Psoas muscle (tissue), 8 donors: ENCODE data around the gene HEMGN. TPM values are rescaled to one million over a fixed set of nuclear protein-coding genes. Genes with fewer than 3 reads are reported as not detected.

ENCODE experiments used
- ATAC-seq, 4 donors: fragments of 200-7000 bp; cut with Tn5 transposase; one replicate each; pipeline ENCODE4 v1.9.1; 2020; ENCODE audit warnings: moderate library complexity in 3 of 4, mild to moderate bottlenecking in 2 of 4
- DNase-seq, 2 donors: peaks; one replicate each; pipeline ENCODE4 v3.0.0-alpha.2; 2020
- H3K27ac ChIP-seq: fragments of 200-600 bp; one replicate; pipeline ENCODE4 v1.8.0; 2022
- H3K27me3 ChIP-seq, 3 donors: fragments of 200-600 bp in 1 of 3; one replicate each; pipeline versions ENCODE4 v1.6.1 to v1.8.0; 2013 to 2022; ENCODE audit warnings: low read length in 2 of 3, mild to moderate bottlenecking in 2 of 3, moderate library complexity in 1 of 3; ENCODE audit not compliant: insufficient read depth in 3 of 3
- H3K36me3 ChIP-seq, 2 donors: fragments of 200-600 bp in 1 of 2; one replicate each; pipeline versions ENCODE4 v1.6.1 to v1.8.0; 2013 to 2022; ENCODE audit warnings: low read depth in 1 of 2, mild to moderate bottlenecking in 1 of 2, moderate library complexity in 1 of 2; ENCODE audit not compliant: insufficient read depth in 1 of 2
- H3K4me1 ChIP-seq: fragments of 200-600 bp; one replicate; pipeline ENCODE4 v1.8.0; 2022
- H3K4me3 ChIP-seq: fragments of 200-600 bp; one replicate; pipeline ENCODE4 v1.8.0; 2022; ENCODE audit warnings: mild to moderate bottlenecking
- H3K9me3 ChIP-seq: fragments of 200-600 bp; one replicate; pipeline ENCODE4 v1.8.0; 2022
- WGBS, 3 donors: extraction: QIAGEN DNeasy Blood & Tissue Kit; methylation state at CpG; one replicate each; pipeline versions ENCODE4 v1.1.6 to v1.1.7; 2013; 5-methylcytosine and 5-hydroxymethylcytosine counted together
- intact Hi-C, 2 donors: fragments of 100-400 bp; cut with DNase I; formaldehyde crosslinking; loops; one replicate each; pipeline versions ENCODE4 v1.11.0 to v1.14.2; 2022
- polyA plus RNA-seq, 3 donors: library from polyadenylated mRNA; stranded (reverse); fragments of 200-250 nt; gene quantifications; one replicate each; pipeline ENCODE4 v1.2.3, GENCODE V29; 2013
- total RNA-seq, 4 donors: library from RNA; stranded (reverse); fragmentation: NEBNext Ultra II Directional in 2 of 4; extraction: Animal tissue kit (Norgen Biotek cat#: 25700) in 2 of 4; gene quantifications; one replicate each; pipeline versions ENCODE4 v1.2.1 to v1.2.4, GENCODE V29; 2021 to 2023
- TF ChIP-seq, protein P1 (sequence below): fragments of 200-600 bp; IDR thresholded peaks from one replicate; pipeline ENCODE4 v1.8.0; 2022; ENCODE audit warnings: antibody characterized with exemption
- donor health status: healthy with polysubstance abuse.
- donor health status: DM: no; HTN: no; CAD: no; lungs with moderate emphysema.
- donor health status: Bipolar disorder and iron deficiency.
- donor health status: healthy.
- donor health status: DM: yes; HTN: yes; CAD: no.
- donor health status: DM: no; HTN: no; CAD: no.
- donor health status: DM: no; HTN: no; CAD: no.
- donor health status: DM: yes; HTN: yes; CAD: no.

The HEMGN gene
- total and polyA plus RNA-seq, 7 donors, result 0.71 TPM; not detected in 6

DNA sequence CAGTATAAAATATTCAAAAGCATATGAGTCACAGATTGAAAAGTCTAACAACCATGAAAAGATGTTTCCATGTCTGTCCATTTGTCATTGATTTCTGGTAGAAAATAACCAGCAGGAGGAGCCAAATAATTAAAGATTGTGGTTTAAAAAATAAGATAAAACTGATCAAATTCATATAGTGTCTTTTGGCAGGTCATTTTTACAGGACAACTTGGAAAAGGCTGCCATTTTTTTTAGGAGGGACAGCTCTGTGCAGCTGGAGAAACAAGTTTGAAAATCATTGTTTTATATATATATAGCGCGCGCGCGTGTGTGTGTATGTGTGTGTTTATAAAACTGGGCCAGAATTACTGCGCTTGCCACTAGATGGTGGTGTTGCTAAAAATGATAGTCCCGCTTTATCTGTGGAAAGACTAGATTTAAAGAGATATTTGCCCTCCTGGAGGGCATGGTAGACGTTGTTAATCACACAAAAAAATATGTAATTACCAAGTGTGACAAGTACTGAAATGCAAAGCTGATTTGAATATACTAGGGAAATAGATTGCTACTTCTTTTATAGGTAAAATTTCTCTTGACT lies 14.4 kb downstream of the HEMGN start:
- no peaks in the 10 kb centered on the region for H3K27me3 ChIP-seq
- DNase-seq, result peak; percentile 66 to 80

DNA sequence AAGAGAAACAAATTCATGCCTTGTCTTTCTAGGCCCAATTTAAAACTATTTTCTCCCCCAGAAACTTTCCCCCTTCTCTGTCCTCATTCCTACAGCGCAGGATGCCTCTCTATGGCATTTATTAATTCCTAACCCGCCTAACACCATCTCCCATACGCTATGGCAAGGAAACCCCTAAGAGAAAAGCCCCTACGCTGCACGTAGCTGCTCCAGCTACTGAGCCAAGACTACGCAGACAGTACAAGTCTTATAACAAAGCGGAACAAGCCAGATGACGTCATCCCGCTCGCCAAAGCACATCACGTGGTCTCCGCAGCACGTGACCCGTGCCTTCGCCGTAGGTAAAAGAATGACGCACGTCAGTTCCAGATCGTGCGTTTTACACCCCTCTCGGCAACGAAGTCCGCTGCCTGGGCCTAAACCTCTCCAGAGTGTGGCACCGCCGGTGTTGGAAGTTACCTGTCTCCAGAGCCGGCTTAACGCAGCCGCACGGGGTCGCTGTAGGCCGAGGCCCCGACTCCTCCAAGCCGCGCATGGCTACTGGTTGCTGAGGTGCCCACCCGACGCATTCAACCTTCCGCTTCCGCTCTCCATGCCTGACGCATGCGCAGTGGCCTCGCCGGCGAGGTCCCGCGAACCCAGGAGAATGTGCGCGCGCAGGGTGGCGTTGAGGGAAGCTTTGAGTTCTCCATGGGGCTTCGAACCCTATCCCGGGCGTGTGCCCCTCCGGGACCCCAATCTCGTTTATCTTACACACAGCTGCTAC lies 15.8 kb downstream of the HEMGN start, which contains the start of gene TRMO:
Gene TRMO, minus strand, starts transcription at position 542 of the 766 bp plus-strand sequence. Its CDS starts 7 bp downstream, at position 535.
- Histone ChIP-seq H3K4me1 (peaks cover 14% of the 10 kb centered on the region), H3K4me3 (peak within 1 kb of the TSS; percentile 72), H3K27ac (peak within 1 kb of the TSS; percentile 96), H3K36me3 (no peaks in the 10 kb centered on the region), H3K9me3 (no peaks in the 10 kb centered on the region), H3K27me3 (no peaks in the 10 kb centered on the region)
- intact Hi-C loops, result loop anchor here (2.0 to 5.0 kb wide), 4 partner anchors 59 to 333 kb away; partner anchors contain the start of genes NANS (in 1 of the 2) and TBC1D2 (in 1 of the 2)
- ATAC-seq, result peak; percentile 95 to 96 (median 95)
- DNase-seq, result peak; percentile 98 to 99
- TF ChIP-seq, protein P1, sequence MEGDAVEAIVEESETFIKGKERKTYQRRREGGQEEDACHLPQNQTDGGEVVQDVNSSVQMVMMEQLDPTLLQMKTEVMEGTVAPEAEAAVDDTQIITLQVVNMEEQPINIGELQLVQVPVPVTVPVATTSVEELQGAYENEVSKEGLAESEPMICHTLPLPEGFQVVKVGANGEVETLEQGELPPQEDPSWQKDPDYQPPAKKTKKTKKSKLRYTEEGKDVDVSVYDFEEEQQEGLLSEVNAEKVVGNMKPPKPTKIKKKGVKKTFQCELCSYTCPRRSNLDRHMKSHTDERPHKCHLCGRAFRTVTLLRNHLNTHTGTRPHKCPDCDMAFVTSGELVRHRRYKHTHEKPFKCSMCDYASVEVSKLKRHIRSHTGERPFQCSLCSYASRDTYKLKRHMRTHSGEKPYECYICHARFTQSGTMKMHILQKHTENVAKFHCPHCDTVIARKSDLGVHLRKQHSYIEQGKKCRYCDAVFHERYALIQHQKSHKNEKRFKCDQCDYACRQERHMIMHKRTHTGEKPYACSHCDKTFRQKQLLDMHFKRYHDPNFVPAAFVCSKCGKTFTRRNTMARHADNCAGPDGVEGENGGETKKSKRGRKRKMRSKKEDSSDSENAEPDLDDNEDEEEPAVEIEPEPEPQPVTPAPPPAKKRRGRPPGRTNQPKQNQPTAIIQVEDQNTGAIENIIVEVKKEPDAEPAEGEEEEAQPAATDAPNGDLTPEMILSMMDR, result peak; percentile 64
- WGBS, 3 donors, result 0% methylated on average over 54 of the region's 54 CpGs

More for the DNA sequence above, 14.4 kb downstream of the HEMGN start:
- WGBS, 3 donors, result 0 to 1% (median 0%) methylated on average over 8 of the region's 8 CpGs
- Histone ChIP-seq H3K4me3 (peak overlapping the region; percentile 72), H3K27ac (peak overlapping the region; percentile 96), H3K9me3 (no peaks in the 10 kb centered on the region), H3K4me1 (peaks cover 14% of the 10 kb centered on the region), H3K36me3 (no peaks in the 10 kb centered on the region)
- intact Hi-C loops, result loop anchor here (1.0 to 5.0 kb wide), 7 partner anchors 57 to 341 kb away; partner anchors contain the start of genes NANS (in 1 of the 2) and TBC1D2 (in 1 of the 2)
- TF ChIP-seq, protein P1, result peak; percentile 74
- peak; percentile 38 to 66 (median 54) for ATAC-seq

- intact Hi-C loops, result loop anchor here in 1 of 2 donors (10.0 kb wide), 1 partner anchor 505 kb away; the partner anchor contains the start of gene TDRD7
- H3K4me3 ChIP-seq, result no peak overlapping the region
- TF ChIP-seq, protein P1, result no peak
- peaks cover 8 to 19% of the 10 kb centered on the region in 2 donors for H3K36me3 ChIP-seq
- no peaks in the 10 kb centered on the region for H3K9me3 ChIP-seq
- no peak overlapping the region for H3K27ac ChIP-seq
- ATAC-seq, result no peak
- no peaks in the 10 kb centered on the region for H3K27me3 ChIP-seq
- no peak for DNase-seq
- H3K4me1 ChIP-seq, result peaks cover 14% of the 10 kb centered on the region
These were observed 18.7 kb downstream of the HEMGN start for GRCh38 chr9:97919217-97919813.

- H3K4me3 ChIP-seq, result no peak overlapping the region
- DNase-seq (no peak), ATAC-seq (no peak)
- H3K4me1 ChIP-seq, result peaks cover 14% of the 10 kb centered on the region
- no peaks in the 10 kb centered on the region for H3K27me3 ChIP-seq
- 87 to 92% (median 88%) methylated on average over 4 of the region's 4 CpGs for WGBS, 3 donors
- no peaks in the 10 kb centered on the region for H3K9me3 ChIP-seq
- H3K36me3 ChIP-seq, result peaks cover 8 to 26% of the 10 kb centered on the region in 2 donors
- intact Hi-C loops, result loop anchor here in 1 of 2 donors (10.0 kb wide), 1 partner anchor 504 kb away; the partner anchor contains the start of gene TDRD7
- no peak overlapping the region for H3K27ac ChIP-seq
- TF ChIP-seq, protein P1, result no peak
These were observed 19.4 kb downstream of the HEMGN start for GRCh38 chr9:97918611-97919010.
